ENCODE measurements around the gene TSPAN31. TPM values are rescaled to one million over a fixed set of nuclear protein-coding genes. Genes with fewer than 3 reads are reported as not detected.
"Not testable (repeated sequence)": the region's sequence is repeated elsewhere in the genome, so short reads cannot be mapped to it uniquely, and the experiment has no call there.

TSPAN31 gene
- total and polyA plus RNA-seq, 8 donors, result 12.2 to 29.8 (median 14.5) TPM

DNA sequence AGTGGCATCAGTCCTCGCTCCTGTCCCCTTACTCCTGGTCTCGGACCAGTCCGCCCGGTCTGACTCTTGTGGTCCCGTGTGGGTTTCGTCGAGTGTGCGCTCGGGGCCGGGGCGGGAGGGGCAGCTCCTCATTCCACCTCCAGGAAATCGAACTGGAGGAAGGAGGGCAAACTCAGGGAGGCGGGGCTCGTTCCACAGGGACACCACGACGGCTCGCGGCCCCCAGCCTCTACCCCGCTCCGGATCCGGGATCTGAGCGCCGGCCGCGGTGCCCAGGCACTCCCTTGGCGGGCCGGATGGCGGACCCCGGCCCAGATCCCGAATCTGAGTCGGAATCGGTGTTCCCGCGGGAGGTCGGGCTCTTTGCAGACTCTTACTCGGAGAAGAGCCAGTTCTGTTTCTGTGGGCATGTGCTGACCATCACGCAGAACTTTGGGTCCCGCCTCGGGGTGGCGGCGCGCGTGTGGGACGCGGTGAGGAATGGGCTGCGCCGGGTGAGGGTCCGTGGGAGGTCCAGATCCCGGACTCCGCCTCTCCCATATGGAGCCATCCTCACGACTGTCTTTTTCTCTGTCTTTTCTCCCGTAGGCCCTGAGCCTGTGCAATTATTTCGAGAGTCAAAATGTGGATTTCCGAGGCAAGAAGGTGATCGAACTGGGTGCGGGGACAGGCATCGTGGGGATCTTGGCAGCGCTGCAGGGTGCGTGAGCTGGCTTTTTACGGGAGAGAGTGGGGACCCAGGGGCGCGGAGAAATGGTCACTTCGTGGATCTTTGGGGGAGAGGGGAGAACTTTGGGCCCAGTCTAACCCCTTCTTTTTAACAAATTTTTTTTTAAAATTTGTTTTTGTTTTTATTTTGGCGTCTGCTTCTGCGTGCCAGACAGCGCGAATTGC is 27.8 kb downstream of the TSPAN31 start, which contains the start of gene EEF1AKMT3:
EEF1AKMT3 (plus strand) TSS at position 186 of the 894 bp plus-strand sequence; CDS start at position 297, 111 bp downstream.
- ATAC-seq, result peak; percentile 70 to 84 (median 80)
- Histone ChIP-seq H3K4me1 (peaks cover 6 to 13% (median 8%) of the 10 kb centered on the region in 3 donors), H3K9me3 (no peaks in the 10 kb centered on the region), H3K27me3 (no peaks in the 10 kb centered on the region), H3K36me3 (no peaks in the 10 kb centered on the region), H3K27ac (peak within 1 kb of the TSS; percentile 87 to 95 (median 92)), H3K4me3 (peak within 1 kb of the TSS; percentile 69 to 97 (median 80))
- intact Hi-C loops (cut with DNase I), result no loop called here
- peak; percentile 73 to 89 (median 78) for DNase-seq
- FAIRE-seq, result no peak
- TF ChIP-seq, protein P1, sequence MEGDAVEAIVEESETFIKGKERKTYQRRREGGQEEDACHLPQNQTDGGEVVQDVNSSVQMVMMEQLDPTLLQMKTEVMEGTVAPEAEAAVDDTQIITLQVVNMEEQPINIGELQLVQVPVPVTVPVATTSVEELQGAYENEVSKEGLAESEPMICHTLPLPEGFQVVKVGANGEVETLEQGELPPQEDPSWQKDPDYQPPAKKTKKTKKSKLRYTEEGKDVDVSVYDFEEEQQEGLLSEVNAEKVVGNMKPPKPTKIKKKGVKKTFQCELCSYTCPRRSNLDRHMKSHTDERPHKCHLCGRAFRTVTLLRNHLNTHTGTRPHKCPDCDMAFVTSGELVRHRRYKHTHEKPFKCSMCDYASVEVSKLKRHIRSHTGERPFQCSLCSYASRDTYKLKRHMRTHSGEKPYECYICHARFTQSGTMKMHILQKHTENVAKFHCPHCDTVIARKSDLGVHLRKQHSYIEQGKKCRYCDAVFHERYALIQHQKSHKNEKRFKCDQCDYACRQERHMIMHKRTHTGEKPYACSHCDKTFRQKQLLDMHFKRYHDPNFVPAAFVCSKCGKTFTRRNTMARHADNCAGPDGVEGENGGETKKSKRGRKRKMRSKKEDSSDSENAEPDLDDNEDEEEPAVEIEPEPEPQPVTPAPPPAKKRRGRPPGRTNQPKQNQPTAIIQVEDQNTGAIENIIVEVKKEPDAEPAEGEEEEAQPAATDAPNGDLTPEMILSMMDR (IDR thresholded peaks at IDR 0.05), result no peak
- 1 to 2% methylated on average over 66 to 67 of the region's 67 CpGs for WGBS, 2 donors

DNA sequence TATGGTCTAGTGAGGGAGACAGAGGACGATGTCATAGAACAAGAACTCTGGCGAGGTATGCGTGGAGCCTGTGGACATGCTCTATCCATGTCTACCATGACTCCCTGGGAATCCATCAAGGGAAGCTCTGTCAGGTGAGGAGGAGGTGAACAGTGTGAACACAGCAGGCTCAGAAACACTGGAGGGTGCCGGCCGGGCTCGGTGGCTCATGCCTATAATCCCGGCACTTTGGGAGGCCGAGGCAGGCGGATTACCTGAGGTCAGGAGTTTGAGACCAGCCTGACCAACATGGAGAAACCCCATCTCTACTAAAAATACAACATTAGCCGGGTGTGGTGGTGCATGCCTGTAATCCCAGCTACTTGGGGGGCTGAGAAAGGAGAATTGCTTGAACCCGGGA is 29.8 kb downstream of the TSPAN31 start:
- H3K27ac ChIP-seq; intact Hi-C loops (cut with DNase I); H3K27me3 ChIP-seq; H3K9me3 ChIP-seq; H3K4me3 ChIP-seq; DNase-seq; H3K36me3 ChIP-seq; ATAC-seq; FAIRE-seq: not testable (repeated sequence)
- peaks cover 6 to 17% (median 8%) of the 10 kb centered on the region in 3 donors for H3K4me1 ChIP-seq
- WGBS, 2 donors, result 88 to 95% methylated on average over 11 of the region's 11 CpGs

DNA sequence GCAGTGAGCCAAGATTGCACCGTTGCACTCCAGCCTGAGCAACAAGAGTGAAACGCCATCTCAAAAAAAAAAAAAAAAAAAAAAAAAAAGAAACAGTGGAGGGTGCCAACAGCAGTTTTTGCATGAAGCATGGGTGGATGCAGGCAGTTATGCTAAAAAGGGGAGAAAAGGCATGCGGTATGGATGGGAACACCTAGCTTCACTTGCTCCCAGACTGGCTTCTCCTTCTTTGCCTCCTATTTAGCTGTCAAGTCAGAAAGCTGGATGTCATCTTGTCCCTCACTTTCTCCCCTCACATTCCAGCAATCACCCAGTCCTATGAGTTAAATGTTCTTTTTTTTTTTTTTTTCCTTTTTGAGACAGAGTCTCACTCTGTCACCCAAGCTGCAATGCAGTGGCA is 30.2 kb downstream of the TSPAN31 start:
- TF ChIP-seq, protein P1 (IDR thresholded peaks at IDR 0.05), result no peak
- 65 to 70% methylated on average over 3 of the region's 3 CpGs for WGBS, 2 donors
- no peaks in the 10 kb centered on the region for H3K9me3 ChIP-seq
- H3K27ac ChIP-seq, result no peak overlapping the region
- ATAC-seq, result no peak
- H3K36me3 ChIP-seq, result no peaks in the 10 kb centered on the region
- DNase-seq, result no peak
- FAIRE-seq, result no peak
- intact Hi-C loops (cut with DNase I), result no loop called here
- H3K4me3 ChIP-seq, result no peak overlapping the region
- peaks cover 6 to 17% (median 8%) of the 10 kb centered on the region in 3 donors for H3K4me1 ChIP-seq
- H3K27me3 ChIP-seq, result no peaks in the 10 kb centered on the region

DNA sequence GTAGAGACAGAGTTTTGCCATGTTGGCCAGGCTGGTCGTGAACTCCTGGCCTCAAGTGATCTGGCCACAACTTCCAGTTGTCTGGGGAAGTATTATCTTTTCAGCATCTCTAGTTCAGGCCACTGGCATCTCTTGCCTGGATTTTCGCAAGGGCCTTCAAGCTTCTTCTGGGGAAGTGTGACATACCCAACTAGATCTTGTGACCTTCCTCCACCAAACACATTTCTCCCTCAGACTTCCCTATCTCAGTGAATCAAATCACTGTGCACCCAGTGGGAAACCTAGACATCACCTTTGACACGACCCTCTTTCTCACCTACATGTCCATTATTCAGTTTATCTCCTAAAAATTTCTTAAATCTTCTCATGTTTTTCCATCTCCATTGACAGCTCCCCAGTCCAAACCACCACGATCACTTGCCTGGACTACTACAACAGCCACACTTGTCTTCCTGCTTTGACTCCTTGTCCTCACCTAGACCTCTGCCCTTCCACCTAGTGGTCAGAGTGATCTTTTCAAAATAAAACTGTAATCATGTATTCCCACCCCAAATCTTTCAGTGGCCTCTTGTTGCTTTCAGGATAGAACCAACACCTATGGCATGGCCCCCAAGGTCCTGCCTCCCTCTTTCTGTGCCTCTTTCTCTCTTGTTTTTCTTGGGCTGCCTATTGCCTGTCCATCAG is 30.9 kb downstream of the TSPAN31 start:
- Histone ChIP-seq H3K27ac (no peak overlapping the region), H3K36me3 (no peaks in the 10 kb centered on the region), H3K4me3 (no peak overlapping the region), H3K27me3 (no peaks in the 10 kb centered on the region), H3K4me1 (peaks cover 6 to 17% (median 8%) of the 10 kb centered on the region in 3 donors), H3K9me3 (no peaks in the 10 kb centered on the region)
- TF ChIP-seq, protein P1 (IDR thresholded peaks at IDR 0.05), result no peak
- no peak for FAIRE-seq
- no peak for ATAC-seq
- WGBS, 2 donors, result 75 to 86% methylated on average over 4 of the region's 4 CpGs
- DNase-seq, result no peak
- intact Hi-C loops (cut with DNase I), result no loop called here

DNA sequence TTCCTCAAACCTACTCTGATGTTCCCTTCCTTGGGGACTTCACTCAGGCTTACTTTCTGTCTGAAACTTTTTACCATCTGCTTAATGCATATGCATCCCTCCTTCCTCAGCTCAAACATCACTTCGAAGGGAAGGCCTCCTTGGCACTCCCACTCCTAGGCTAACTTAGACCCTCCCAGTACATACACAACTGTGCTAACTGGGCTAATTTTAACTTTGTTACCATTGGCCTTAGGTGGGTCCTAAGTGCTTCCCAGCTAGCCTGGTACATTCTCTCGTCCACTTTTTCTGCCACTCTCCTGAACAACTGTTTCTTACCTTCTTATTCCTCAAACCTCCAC is 31.4 kb downstream of the TSPAN31 start:
- H3K4me1 ChIP-seq, result peaks cover 2 to 13% (median 6%) of the 10 kb centered on the region in 3 donors
- no peak overlapping the region for H3K4me3 ChIP-seq
- ATAC-seq (no peak), DNase-seq (no peak), FAIRE-seq (no peak)
- no peak overlapping the region for H3K27ac ChIP-seq
- no peaks in the 10 kb centered on the region for H3K27me3 ChIP-seq
- 82 to 91% methylated on average over 2 of the region's 2 CpGs for whole genome bisulfite sequencing, 2 donors
- H3K36me3 ChIP-seq, result no peaks in the 10 kb centered on the region
- intact Hi-C loops (cut with DNase I), result no loop called here
- H3K9me3 ChIP-seq, result no peaks in the 10 kb centered on the region
- TF ChIP-seq, protein P1 (IDR thresholded peaks at IDR 0.05), result no peak

Measured in pancreas (tissue), 10 donors.